Stimulated activated CD4-positive, alpha-beta T cell treated with anti-CD3 and anti-CD28 coated beads, Interleukin-1b, Interleukin-23, amount 100 ng/mL, for 1 hour (primary cell): ENCODE results near the gene LGALS1.

Experiments used
- DNase-seq, 2 donors: peaks; one replicate each; pipeline ENCODE4 v3.0.0-alpha.2; 2020; ENCODE audit warnings: low read depth in 2 of 2

The LGALS1 gene

GRCh38 chr22:37725551-37726240 lies 50.3 kb downstream of the LGALS1 start:
- DNase-seq: no peak

- DNase-seq: no peak
Observed at GRCh38 chr22:37726241-37726887, 50.9 kb downstream of the LGALS1 start.

DNA sequence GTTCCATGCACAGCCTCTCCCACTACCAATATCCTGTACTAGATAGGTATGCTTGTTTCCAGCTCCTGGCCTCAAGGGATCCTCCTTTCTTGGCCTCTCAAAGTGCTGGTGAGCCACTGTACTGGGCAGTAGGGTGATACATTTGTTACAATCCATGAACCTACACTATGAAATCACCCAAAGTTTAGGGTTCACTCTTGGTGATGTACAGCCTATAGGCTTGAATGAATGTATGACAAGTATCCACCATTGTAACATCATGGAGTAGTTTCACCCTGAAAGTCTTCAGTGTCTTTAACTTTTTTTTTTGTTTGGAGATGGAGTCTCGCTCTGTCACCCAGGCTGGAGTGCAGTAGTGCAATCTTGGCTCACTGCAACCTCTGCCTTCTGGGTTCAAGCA lies 53.2 kb downstream of the LGALS1 start:
- no peak for DNase-seq
